ENCODE data around the gene THRAP3.

DNA sequence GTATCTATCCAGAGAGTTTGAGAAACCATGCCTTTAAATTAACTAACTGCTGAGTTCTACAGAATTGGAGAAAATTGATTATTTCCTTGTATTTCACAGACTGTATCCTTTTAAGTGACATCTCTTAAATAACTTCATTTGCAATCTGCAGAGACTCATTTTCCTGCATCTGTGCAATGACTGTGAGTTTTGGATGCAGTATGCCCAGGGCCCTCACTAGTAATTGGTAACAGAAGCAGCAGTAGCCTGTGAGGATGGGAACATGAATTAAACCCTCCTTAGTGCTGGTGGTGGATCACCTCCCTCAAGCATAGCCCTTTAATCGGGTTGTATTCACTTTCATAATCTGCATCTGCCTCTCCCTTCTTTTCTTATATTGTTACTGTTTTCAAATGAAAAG is 60.3 kb downstream of the THRAP3 start:
- TF ChIP-seq, protein P1, sequence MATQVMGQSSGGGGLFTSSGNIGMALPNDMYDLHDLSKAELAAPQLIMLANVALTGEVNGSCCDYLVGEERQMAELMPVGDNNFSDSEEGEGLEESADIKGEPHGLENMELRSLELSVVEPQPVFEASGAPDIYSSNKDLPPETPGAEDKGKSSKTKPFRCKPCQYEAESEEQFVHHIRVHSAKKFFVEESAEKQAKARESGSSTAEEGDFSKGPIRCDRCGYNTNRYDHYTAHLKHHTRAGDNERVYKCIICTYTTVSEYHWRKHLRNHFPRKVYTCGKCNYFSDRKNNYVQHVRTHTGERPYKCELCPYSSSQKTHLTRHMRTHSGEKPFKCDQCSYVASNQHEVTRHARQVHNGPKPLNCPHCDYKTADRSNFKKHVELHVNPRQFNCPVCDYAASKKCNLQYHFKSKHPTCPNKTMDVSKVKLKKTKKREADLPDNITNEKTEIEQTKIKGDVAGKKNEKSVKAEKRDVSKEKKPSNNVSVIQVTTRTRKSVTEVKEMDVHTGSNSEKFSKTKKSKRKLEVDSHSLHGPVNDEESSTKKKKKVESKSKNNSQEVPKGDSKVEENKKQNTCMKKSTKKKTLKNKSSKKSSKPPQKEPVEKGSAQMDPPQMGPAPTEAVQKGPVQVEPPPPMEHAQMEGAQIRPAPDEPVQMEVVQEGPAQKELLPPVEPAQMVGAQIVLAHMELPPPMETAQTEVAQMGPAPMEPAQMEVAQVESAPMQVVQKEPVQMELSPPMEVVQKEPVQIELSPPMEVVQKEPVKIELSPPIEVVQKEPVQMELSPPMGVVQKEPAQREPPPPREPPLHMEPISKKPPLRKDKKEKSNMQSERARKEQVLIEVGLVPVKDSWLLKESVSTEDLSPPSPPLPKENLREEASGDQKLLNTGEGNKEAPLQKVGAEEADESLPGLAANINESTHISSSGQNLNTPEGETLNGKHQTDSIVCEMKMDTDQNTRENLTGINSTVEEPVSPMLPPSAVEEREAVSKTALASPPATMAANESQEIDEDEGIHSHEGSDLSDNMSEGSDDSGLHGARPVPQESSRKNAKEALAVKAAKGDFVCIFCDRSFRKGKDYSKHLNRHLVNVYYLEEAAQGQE (IDR thresholded peaks at IDR 0.05; ENCODE audit: insufficient read depth in 1 of 2, low read depth in 2 of 2, low read length in 2 of 2), result no peak
- no peak for TF ChIP-seq POLR2AphosphoS5 (IDR thresholded peaks at IDR 0.05; ENCODE audit: low read depth, low read length)
- TF ChIP-seq TAF1 (IDR thresholded peaks at IDR 0.05; ENCODE audit: borderline replicate concordance, insufficient read depth, low read length), result no peak
